Activated CD8-positive, alpha-beta T cell treated with anti-CD3 and anti-CD28 coated beads for 36 hours (primary cell): ENCODE results near the gene ABCD4. TPM values are rescaled to one million over a fixed set of nuclear protein-coding genes. Genes with fewer than 3 reads are reported as not detected.

Source experiments
- ATAC-seq: fragments of 200-7000 bp; cut with Tn5 transposase; one replicate; pipeline ENCODE4 v1.10.0; 2021; ENCODE audit warnings: mild to moderate bottlenecking, moderate library complexity
- CTCF ChIA-PET: fragments of 350-600 bp; sonication (Branson Sonifier 250); formaldehyde crosslinking; loops from one replicate; lab custom pipeline; 2021; ENCODE audit warnings: antibody characterized with exemption; lab: Charles Lee
- POLR2A ChIA-PET: fragments of 350-600 bp; sonication (Branson Sonifier 250); formaldehyde crosslinking; loops from one replicate; lab custom pipeline; 2021; ENCODE audit warnings: antibody characterized with exemption; lab: Charles Lee
- DNase-seq: peaks from one replicate; pipeline ENCODE4 v3.0.0-alpha.2; 2020
- H3K27ac Mint-ChIP-seq: one replicate; pipeline ENCODE4 v1.8.0; 2021; ENCODE audit warnings: mild to moderate bottlenecking, mixed read lengths
- H3K27me3 Mint-ChIP-seq: one replicate; pipeline ENCODE4 v1.8.0; 2021; ENCODE audit warnings: mixed read lengths
- H3K36me3 Mint-ChIP-seq: one replicate; pipeline ENCODE4 v1.8.0; 2021; ENCODE audit warnings: low read depth, mixed read lengths
- H3K4me1 Mint-ChIP-seq: one replicate; pipeline ENCODE4 v1.8.0; 2021; ENCODE audit warnings: low read depth, mixed read lengths
- H3K4me3 Mint-ChIP-seq: one replicate; pipeline ENCODE4 v1.8.0; 2021; ENCODE audit warnings: mild to moderate bottlenecking, moderate library complexity, mixed read lengths
- H3K9me3 Mint-ChIP-seq: one replicate; pipeline ENCODE4 v1.8.0; 2021; ENCODE audit warnings: mixed read lengths
- intact Hi-C: fragments of 100-400 bp; cut with micrococcal nuclease; formaldehyde crosslinking; loops from one replicate; pipeline ENCODE4 v1.10.0; 2022
- total RNA-seq, 2 experiments: library from RNA; stranded (reverse); gene quantifications; one replicate each; pipeline ENCODE4 v1.2.3, GENCODE V29; 2021
- TF ChIP-seq, protein P1 (sequence below): fragments of 200-600 bp; IDR thresholded peaks from one replicate; pipeline ENCODE4 v1.8.0; 2022; ENCODE audit warnings: antibody characterized with exemption, mild to moderate bottlenecking

Gene ABCD4
- total RNA-seq, result 10 to 100 TPM; 44.6 to 46.0 TPM

DNA sequence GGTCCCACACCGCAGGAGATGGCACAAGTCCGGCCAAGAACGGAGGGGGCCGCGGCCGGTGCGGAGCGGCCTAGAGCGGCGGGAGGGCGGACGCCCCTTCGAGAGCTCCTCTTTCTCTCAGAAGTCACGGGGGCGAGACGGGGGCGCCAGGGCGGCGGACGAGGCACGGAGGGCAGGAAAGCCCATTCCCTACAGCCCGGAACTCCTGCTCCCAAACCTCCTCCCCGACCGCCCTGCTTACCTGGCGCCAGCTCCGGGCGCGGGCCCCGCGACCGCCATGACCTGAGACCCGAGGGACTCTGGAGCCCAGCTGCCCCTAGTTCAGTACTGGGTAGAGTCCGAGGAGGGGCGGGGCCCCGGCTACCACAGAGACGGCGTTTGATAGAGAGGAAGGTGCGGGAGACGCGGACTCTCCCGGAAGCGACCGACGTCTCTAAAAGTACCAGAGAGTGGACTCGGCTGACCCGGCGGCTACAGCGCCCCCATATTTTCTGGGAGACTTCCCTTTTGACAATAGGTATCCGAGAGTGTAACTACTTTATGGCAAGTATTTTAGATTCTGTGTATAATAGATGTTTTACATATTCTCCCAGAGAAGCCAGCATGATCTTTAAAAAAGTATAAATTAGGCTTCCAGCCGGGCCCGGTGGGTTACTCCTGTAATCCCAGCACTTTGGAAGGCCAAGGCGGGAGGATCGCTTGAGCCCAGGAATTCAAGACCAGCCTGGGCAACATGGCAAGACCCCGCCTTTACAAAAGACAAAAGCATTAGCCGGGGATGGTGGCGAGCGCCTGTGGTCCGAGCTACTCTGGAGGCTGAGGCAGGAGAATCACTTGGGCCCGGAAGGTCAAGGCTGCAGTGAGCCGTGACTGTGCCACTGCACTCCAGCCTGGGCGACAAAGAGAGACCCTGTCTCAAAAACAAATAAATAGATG is at the start of gene ABCD4:
ABCD4 (minus strand) TSS at position 301 of the 936 bp plus-strand sequence; CDS start at position 279, 22 bp downstream.
- POLR2A ChIA-PET, result interaction anchor here (0.9 kb wide), 1 partner anchor 10 kb away, joined by 3 read pairs; no protein-coding TSS in a partner anchor
- intact Hi-C loops, result no loop called here
- Mint-ChIP-seq H3K4me3 (peak within 1 kb of the TSS; percentile 100), H3K36me3 (peaks cover 12% of the 10 kb centered on the region), H3K27ac (peak within 1 kb of the TSS; percentile 97), H3K27me3 (no peaks in the 10 kb centered on the region), H3K9me3 (no peaks in the 10 kb centered on the region), H3K4me1 (peaks cover 23% of the 10 kb centered on the region)
- TF ChIP-seq, protein P1, sequence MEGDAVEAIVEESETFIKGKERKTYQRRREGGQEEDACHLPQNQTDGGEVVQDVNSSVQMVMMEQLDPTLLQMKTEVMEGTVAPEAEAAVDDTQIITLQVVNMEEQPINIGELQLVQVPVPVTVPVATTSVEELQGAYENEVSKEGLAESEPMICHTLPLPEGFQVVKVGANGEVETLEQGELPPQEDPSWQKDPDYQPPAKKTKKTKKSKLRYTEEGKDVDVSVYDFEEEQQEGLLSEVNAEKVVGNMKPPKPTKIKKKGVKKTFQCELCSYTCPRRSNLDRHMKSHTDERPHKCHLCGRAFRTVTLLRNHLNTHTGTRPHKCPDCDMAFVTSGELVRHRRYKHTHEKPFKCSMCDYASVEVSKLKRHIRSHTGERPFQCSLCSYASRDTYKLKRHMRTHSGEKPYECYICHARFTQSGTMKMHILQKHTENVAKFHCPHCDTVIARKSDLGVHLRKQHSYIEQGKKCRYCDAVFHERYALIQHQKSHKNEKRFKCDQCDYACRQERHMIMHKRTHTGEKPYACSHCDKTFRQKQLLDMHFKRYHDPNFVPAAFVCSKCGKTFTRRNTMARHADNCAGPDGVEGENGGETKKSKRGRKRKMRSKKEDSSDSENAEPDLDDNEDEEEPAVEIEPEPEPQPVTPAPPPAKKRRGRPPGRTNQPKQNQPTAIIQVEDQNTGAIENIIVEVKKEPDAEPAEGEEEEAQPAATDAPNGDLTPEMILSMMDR, result peak; percentile 45
- DNase-seq (peak; percentile 94), ATAC-seq (peak; percentile 96)
- CTCF ChIA-PET, result interaction anchor here (0.9 to 1.3 kb wide), 4 partner anchors 8 to 95 kb away, joined by 3 to 4 read pairs (median 3); no protein-coding TSS in a partner anchor

DNA sequence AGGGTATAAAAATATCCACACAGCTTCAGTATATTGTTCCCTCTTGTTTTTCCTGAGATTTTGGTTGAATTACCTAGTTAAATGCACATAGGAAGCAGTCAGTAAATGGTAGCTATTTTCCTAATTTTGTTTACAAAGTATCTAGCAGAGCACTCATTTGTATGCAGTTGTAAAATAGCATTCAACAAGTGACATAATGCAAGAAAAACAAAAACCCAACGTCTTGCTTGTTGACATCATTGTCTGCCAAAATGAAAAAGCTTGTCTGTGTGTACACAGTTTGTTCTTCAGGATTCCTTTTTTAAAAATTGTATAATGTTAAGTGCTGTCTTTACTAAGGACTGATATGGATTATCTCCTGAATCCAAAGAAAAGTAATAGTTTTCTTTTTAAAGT is 48.2 kb upstream of the ABCD4 start:
- ChIA-PET CTCF (interaction anchor here (1.6 kb wide), 1 partner anchor 12 kb away, joined by 3 read pairs; no protein-coding TSS in a partner anchor), POLR2A (no interaction called here)
- TF ChIP-seq, protein P1, result no peak
- Mint-ChIP-seq H3K27ac (no peak overlapping the region), H3K27me3 (peaks cover 3% of the 10 kb centered on the region), H3K4me1 (no peaks in the 10 kb centered on the region), H3K4me3 (no peak overlapping the region), H3K9me3 (no peaks in the 10 kb centered on the region), H3K36me3 (no peaks in the 10 kb centered on the region)
- intact Hi-C loops, result no loop called here
- no peak for DNase-seq
- ATAC-seq, result no peak

DNA sequence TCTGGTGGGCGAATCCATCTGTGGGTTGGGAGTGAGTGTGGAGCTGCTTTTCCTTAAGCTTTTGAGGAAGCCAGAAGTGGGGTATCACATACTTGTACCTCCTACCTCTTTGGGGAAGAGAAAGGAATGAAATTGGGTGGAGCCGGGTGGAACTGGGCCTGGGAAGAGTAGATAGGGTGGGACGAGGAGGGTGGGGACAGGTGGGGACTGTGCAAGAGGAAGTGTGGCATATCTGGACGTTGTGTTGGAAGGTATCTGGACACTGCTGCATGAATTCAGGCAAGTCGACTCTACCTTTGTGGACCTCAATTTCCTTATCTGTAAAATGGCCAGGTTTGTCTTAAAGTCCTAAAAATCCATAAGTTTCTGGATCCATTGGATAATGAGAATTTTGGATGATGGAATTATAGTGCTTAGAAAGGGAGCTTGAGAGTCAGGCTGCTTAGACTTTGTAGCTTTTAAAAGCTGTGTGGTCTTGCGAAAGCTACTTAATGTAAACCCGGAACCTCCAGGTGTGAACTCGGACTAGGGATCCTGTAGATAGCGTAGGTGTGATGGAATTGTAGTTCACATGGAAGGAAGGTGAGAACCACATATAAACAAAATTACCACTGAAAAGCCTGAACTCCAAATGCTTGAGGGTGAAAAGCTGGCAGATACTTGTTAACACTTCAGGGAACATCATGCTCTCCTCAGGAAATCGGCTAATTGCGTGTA is 47.6 kb upstream of the ABCD4 start:
- no peak overlapping the region for H3K4me3 Mint-ChIP-seq

DNA sequence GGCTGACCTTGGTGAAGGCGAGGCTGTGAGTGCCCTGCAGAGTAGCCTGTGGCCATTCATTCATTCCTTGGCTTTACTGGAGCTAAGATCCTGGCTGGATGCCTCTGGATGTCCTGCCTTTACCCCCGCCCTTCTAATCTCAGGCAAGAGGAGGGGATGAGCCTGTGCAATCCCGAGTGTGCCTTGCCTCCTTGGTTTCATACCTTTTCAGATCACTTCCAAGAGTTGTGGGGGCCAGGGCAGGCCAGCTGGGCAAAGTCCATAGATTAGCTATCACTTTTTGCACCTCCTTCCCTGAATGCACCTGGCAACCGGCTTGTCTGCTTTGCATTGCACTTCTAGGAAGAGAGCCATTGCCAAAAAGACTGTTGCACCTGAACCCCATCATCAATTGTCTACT is 47.0 kb upstream of the ABCD4 start:
- H3K4me3 Mint-ChIP-seq, result no peak overlapping the region
- no peak overlapping the region for H3K27ac Mint-ChIP-seq
- ATAC-seq (no peak), DNase-seq (no peak)
- intact Hi-C loops, result no loop called here
- H3K4me1 Mint-ChIP-seq, result no peaks in the 10 kb centered on the region
- no peaks in the 10 kb centered on the region for H3K36me3 Mint-ChIP-seq
- no peaks in the 10 kb centered on the region for H3K9me3 Mint-ChIP-seq
- H3K27me3 Mint-ChIP-seq, result peaks cover 3% of the 10 kb centered on the region
- ChIA-PET CTCF (interaction anchor here (1.6 kb wide), 1 partner anchor 14 kb away, joined by 3 read pairs; no protein-coding TSS in a partner anchor), POLR2A (no interaction called here)
- TF ChIP-seq, protein P1, result no peak

More for the DNA sequence above, 47.6 kb upstream of the ABCD4 start:
- Mint-ChIP-seq H3K36me3 (no peaks in the 10 kb centered on the region), H3K27ac (no peak overlapping the region), H3K9me3 (no peaks in the 10 kb centered on the region), H3K27me3 (peaks cover 3% of the 10 kb centered on the region), H3K4me1 (no peaks in the 10 kb centered on the region)
- intact Hi-C loops, result no loop called here
- POLR2A ChIA-PET, result no interaction called here
- DNase-seq (no peak), ATAC-seq (no peak)
- CTCF ChIA-PET, result interaction anchor here (1.6 kb wide), 1 partner anchor 13 kb away, joined by 3 read pairs; no protein-coding TSS in a partner anchor
- TF ChIP-seq, protein P1, result no peak
